ENCODE results near the gene SLC17A4. TPM values are rescaled to one million over a fixed set of nuclear protein-coding genes. Genes with fewer than 3 reads are reported as not detected.

SLC17A4 gene
- total RNA-seq: not detected

- H3K36me3 ChIP-seq: no peaks in the 10 kb centered on the region
- no peak for TF ChIP-seq CTCF (IDR thresholded peaks at IDR 0.05)
- no peaks in the 10 kb centered on the region for H3K9me3 ChIP-seq
- H3K4me3 ChIP-seq: no peak within 1 kb of the TSS
- no peak for DNase-seq (ENCODE audit: low spot score in 2 of 2)
- intact Hi-C loops (cut with DNase I): no loop called here
- H3K27ac ChIP-seq: no peak within 1 kb of the TSS
- no peaks in the 10 kb centered on the region for H3K4me1 ChIP-seq
- H3K27me3 ChIP-seq: no peaks in the 10 kb centered on the region
These were observed at the start of gene SLC17A4 for GRCh38 chr6:25754535-25754934. TSS of gene SLC17A4 (plus strand) at chr6:25754742. CDS start at chr6:25761963, 7,221 bp downstream.

- no peak for TF ChIP-seq CTCF (IDR thresholded peaks at IDR 0.05)
- H3K9me3 ChIP-seq: no peaks in the 10 kb centered on the region
- intact Hi-C loops (cut with DNase I): no loop called here
- no peak overlapping the region for H3K27ac ChIP-seq
- H3K4me1 ChIP-seq: no peaks in the 10 kb centered on the region
- no peaks in the 10 kb centered on the region for H3K27me3 ChIP-seq
- H3K4me3 ChIP-seq: no peak overlapping the region
- no peak for DNase-seq (ENCODE audit: low spot score in 2 of 2)
- H3K36me3 ChIP-seq: no peaks in the 10 kb centered on the region
These were observed 48.1 kb upstream of the SLC17A4 start for GRCh38 chr6:25706314-25707014.

- no peaks in the 10 kb centered on the region for H3K4me1 ChIP-seq
- intact Hi-C loops (cut with DNase I): no loop called here
- H3K27me3 ChIP-seq: no peaks in the 10 kb centered on the region
- no peak for TF ChIP-seq CTCF (IDR thresholded peaks at IDR 0.05)
- no peak overlapping the region for H3K27ac ChIP-seq
- H3K36me3 ChIP-seq: no peaks in the 10 kb centered on the region
- no peak overlapping the region for H3K4me3 ChIP-seq
- no peak for DNase-seq (ENCODE audit: low spot score in 2 of 2)
- H3K9me3 ChIP-seq: no peaks in the 10 kb centered on the region
These were observed 44.8 kb upstream of the SLC17A4 start for GRCh38 chr6:25709761-25710160.

- Histone ChIP-seq H3K36me3 (no peaks in the 10 kb centered on the region), H3K27me3 (no peaks in the 10 kb centered on the region), H3K9me3 (no peaks in the 10 kb centered on the region), H3K27ac (no peak overlapping the region), H3K4me1 (no peaks in the 10 kb centered on the region), H3K4me3 (no peak overlapping the region)
- intact Hi-C loops (cut with DNase I): no loop called here
- DNase-seq (ENCODE audit: low spot score in 2 of 2): no peak
- no peak for TF ChIP-seq CTCF (IDR thresholded peaks at IDR 0.05)
These were observed 44.3 kb upstream of the SLC17A4 start for GRCh38 chr6:25710287-25710686.

- Histone ChIP-seq H3K27ac (no peak overlapping the region), H3K9me3 (no peaks in the 10 kb centered on the region), H3K36me3 (no peaks in the 10 kb centered on the region), H3K4me1 (no peaks in the 10 kb centered on the region), H3K27me3 (no peaks in the 10 kb centered on the region), H3K4me3 (no peak overlapping the region)
- TF ChIP-seq CTCF (IDR thresholded peaks at IDR 0.05): no peak
- no peak for DNase-seq (ENCODE audit: low spot score in 2 of 2)
- intact Hi-C loops (cut with DNase I): no loop called here
These were observed 40.7 kb upstream of the SLC17A4 start for GRCh38 chr6:25713824-25714223.

GRCh38 chr6:25714765-25715164 lies 39.8 kb upstream of the SLC17A4 start:
- Histone ChIP-seq H3K4me1 (no peaks in the 10 kb centered on the region), H3K4me3 (no peak overlapping the region), H3K27ac (no peak overlapping the region), H3K27me3 (no peaks in the 10 kb centered on the region), H3K9me3 (no peaks in the 10 kb centered on the region), H3K36me3 (no peaks in the 10 kb centered on the region)
- no peak for DNase-seq (ENCODE audit: low spot score in 2 of 2)
- intact Hi-C loops (cut with DNase I): no loop called here
- TF ChIP-seq CTCF (IDR thresholded peaks at IDR 0.05): no peak
